ENCODE data around the gene WDFY3.
A peak's percentile ranks its signal among the peaks of the same experiment; 100 is the strongest.

Gene WDFY3

GRCh38 chr4:84652478-84652877 lies 314.0 kb downstream of the WDFY3 start:
- DNase-seq = no peak

DNA sequence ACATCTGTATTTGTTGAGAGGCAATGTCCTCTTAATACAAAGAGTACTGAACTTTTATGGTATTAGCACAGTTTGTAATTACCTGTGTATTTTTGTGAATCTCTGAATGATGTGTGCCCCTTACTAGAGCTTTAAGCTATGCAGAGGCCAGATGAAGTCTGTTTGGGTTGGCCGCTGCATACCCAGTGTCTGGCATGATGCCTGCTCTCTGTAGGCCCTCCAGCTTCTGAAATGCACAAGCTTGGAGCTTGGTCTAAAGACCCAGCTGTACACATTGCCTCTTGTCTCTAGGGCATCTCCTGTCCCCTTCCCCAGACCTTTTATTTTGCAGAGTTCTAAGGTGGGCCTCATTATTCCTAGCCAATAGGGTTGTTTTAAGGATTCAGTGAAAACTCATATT lies 315.0 kb downstream of the WDFY3 start:
- no peak for DNase-seq

GRCh38 chr4:84648863-84649647 lies 317.4 kb downstream of the WDFY3 start:
- peak in 1 of 2 experiments; percentile 10 for DNase-seq

DNA sequence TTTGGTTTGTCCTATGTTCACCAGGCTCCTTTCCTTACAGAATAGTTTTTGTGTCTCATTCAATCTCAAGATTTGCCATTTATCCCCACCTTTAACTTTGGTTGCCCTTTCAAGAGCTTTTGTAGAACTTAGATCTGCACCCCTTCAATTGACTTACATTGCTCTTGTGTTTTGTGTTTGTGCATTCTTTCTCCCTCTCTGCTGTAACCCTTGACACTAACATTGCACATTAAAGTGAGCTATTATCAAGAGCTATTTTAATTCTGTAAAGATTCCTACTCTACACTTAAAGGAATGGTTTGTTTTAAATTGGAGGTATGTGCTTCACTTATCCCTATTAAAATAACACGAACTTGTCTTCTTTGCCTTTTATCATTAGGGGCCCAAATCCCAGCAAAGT lies 318.3 kb downstream of the WDFY3 start:
- no peak for DNase-seq

DNA sequence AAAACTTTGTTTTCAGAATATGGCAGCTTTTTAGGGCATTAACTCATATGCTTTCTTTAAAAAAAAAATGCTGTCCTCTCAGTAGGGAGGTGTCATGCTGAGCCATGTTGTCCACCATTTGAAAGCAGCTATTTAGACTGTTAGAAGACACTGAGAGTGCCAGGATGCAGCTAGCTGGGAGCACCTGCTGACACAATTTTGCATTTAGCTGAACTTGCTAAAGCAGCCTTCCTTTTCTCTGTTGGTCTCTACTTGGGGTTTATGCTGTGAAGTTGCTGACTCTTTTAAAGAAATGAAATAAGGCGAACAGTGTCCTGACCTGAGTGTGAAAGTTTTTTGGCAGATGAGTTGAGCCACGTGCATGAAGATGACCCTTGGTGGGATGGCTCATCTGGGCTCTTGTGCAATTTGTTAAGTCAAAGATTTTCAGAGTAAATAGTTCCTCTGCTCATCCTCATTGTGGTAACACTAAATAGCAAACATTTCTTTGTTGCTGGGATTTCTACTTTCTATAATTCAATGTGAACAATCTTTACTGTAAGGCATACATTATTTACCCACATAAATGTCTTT lies 319.1 kb downstream of the WDFY3 start:
- DNase-seq = no peak

DNA sequence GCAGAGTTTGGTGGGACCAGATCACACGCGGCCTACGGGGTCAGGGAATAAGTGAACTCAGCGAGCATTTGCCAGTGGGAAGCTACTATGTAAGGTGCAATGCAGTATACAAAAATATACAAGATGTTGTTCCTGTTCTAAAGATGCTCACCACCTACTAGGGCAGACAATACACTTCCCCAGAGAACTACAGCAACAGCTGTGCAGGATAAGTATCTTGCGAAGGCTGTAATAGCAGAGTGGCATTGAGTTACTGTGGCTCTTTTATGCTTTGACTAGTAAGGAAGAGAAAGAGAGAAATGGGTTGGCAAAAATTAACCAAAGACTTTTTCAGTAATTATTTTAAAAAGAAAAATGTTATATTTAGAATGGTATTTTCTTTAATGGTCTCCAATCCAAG lies 322.4 kb downstream of the WDFY3 start:
- DNase-seq = no peak

DNA sequence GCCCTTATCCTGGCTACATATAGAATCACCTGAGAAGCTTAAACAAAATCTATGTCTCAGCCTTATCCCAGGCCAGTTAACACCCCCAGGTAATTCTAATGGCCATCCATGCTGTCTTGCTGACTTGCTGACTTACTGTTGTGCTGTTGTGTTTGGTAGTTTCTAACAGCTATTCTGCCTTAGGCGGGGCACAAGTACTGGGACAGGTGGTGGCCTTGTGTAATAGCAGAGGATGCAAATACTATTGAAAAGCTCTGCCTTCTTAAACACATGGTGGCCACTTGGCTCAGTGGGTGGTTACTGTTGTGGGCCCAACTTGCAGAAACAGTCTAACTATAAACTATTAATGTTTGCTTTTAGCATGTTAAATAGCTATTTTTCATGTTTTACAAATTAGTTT lies 327.3 kb downstream of the WDFY3 start:
- no peak for DNase-seq

DNA sequence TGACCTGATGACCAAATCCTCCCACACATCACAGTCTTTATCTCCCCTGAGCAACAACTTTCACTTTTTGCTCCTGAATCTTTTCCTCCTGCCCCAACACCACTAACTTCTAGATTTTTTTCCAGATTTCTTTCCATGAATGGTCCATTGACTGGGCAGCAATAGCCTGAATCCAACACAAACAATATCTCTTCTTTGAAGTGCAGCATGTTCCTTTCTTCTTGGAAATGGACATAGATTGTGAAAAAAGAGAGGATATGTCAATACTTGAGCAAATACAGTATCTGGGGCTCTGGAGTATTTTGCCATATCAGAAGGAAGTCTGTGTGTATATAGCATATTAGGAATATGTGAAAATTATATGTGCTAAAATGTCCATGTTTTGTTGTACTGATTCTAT lies 328.4 kb downstream of the WDFY3 start:
- DNase-seq = no peak

DNA sequence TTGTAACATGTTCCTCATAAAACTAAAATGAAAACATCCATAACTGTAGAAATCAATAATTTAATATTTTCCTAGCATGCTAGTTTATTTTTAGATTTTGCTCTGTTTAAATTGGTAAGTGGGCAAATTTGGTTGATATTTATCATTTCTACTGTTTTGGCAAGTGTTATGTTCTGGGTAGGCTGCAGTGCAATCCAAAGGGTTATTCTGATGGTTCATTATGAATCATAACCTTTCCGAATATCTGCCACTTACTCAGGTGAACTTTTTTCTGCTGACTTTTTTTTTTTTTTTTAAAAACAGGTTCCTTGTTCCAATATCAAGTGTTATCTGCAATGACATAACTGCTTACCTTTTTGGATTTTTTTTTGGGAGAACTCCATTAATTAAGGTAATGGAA lies 331.5 kb downstream of the WDFY3 start:
- no peak for DNase-seq

DNA sequence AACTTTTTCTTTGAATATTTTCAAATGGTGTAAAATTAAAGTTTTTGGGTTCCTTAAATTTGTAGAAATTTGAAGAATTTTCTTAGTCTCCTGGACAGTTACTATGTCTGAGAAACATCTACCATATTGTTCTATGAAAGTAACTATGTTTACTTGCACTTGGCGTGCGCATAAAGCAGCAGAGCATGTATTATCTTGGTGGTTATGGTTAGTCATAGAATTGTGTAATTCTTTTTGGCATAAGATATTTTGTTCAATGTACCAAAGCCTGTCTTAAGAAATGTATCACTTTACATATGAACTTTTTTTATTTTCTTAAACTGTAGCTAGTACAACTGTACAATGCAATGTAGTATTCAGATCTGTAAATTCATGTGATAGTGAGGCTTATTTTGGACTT lies 334.4 kb downstream of the WDFY3 start:
- no peak for DNase-seq

GRCh38 chr4:84631573-84631972 lies 334.9 kb downstream of the WDFY3 start:
- DNase-seq = no peak

GRCh38 chr4:84626673-84627072 lies 339.8 kb downstream of the WDFY3 start:
- no peak for DNase-seq

GRCh38 chr4:84623661-84624060 lies 342.8 kb downstream of the WDFY3 start:
- no peak for DNase-seq

GRCh38 chr4:84622959-84623358 lies 343.5 kb downstream of the WDFY3 start:
- no peak for DNase-seq
